ENCODE data around the gene HMX3.

Gene HMX3

GRCh38 chr10:123180101-123181090 is 44.6 kb downstream of the HMX3 start:
- DNase-seq = no peak

- DNase-seq = no peak
These were observed 48.0 kb downstream of the HMX3 start for GRCh38 chr10:123183724-123184123.

- no peak for DNase-seq
These were observed 52.0 kb downstream of the HMX3 start for GRCh38 chr10:123187781-123188180.
